ENCODE data around the gene DLGAP4. TPM values are rescaled to one million over a fixed set of nuclear protein-coding genes. Genes with fewer than 3 reads are reported as not detected.
A peak's percentile ranks its signal among the peaks of the same experiment; 100 is the strongest.

DLGAP4 gene
- total RNA-seq (10 to 100 TPM; 15.1 to 92.2 (median 54.0) TPM), polyA plus RNA-seq (10 to 100 TPM; 15.1 to 26.4 (median 21.1) TPM)
- long read RNA-seq, donor 1, partial matches to known transcripts = 0 of 2 reads
- long read RNA-seq, donor 1, other reads (novel, unspliced or antisense) = 0 of 2 reads
- long read RNA-seq, donor 2, transcript DLGAP4-202 (7 exons, 2,392 nt) = major isoform, 6 of 19 reads
- long read RNA-seq, donor 2, partial matches to known transcripts = 11 of 19 reads
- long read RNA-seq, donor 2, other reads (novel, unspliced or antisense) = 0 of 19 reads
- long read RNA-seq, donor 3, partial matches to known transcripts = 0 of 4 reads
- long read RNA-seq, donor 3, other reads (novel, unspliced or antisense) = 0 of 4 reads
- long read RNA-seq, donor 4, partial matches to known transcripts = 0 of 1 reads
- long read RNA-seq, donor 4, other reads (novel, unspliced or antisense) = 0 of 1 reads
- long read RNA-seq, donor 5, partial matches to known transcripts = 13 of 14 reads
- long read RNA-seq, donor 5, other reads (novel, unspliced or antisense) = 0 of 14 reads
- long read RNA-seq, donor 6, transcript DLGAP4-202 (7 exons, 2,392 nt) = major isoform, 7 of 15 reads
- long read RNA-seq, donor 6, partial matches to known transcripts = 6 of 15 reads
- long read RNA-seq, donor 6, other reads (novel, unspliced or antisense) = 0 of 15 reads
- long read RNA-seq, donor 7, partial matches to known transcripts = 43 of 46 reads
- long read RNA-seq, donor 7, other reads (novel, unspliced or antisense) = 0 of 46 reads
- long read RNA-seq, donor 8, partial matches to known transcripts = 8 of 8 reads
- long read RNA-seq, donor 8, other reads (novel, unspliced or antisense) = 0 of 8 reads
- long read RNA-seq, donor 9, partial matches to known transcripts = 6 of 9 reads
- long read RNA-seq, donor 9, other reads (novel, unspliced or antisense) = 0 of 9 reads
- long read RNA-seq, donor 10, partial matches to known transcripts = 0 of 1 reads
- long read RNA-seq, donor 10, other reads (novel, unspliced or antisense) = 0 of 1 reads

- Histone ChIP-seq H3K27me3 (peaks cover 35 to 100% (median 83%) of the 10 kb centered on the region in 3 donors), H3K27ac (no peak within 1 kb of the TSS), H3K9me3 (no peaks in the 10 kb centered on the region), H3K4me3 (peak within 1 kb of the TSS; percentile 34 to 49 (median 44)), H3K4me1 (peaks cover 13 to 19% (median 18%) of the 10 kb centered on the region in 4 donors), H3K36me3 (no peaks in the 10 kb centered on the region)
- TF ChIP-seq EP300 (IDR thresholded peaks at IDR 0.05) (no peak), POLR2A (IDR thresholded peaks at IDR 0.05) (no peak), POLR2AphosphoS5 (IDR thresholded peaks at IDR 0.05) (no peak), CTCF (IDR thresholded peaks at IDR 0.05) (no peak)
- DNase-seq = peak; percentile 17 to 48
- WGBS, 5 donors = 3 to 7% (median 3%) methylated on average over 18 to 90 of the region's 96 CpGs
- intact Hi-C loops (cut with DNase I; ENCODE audit: low total_unique reads) = no loop called here
These were observed at the start of gene DLGAP4 for GRCh38 chr20:36305602-36306551. Gene DLGAP4 (plus strand): TSS chr20:36306339. CDS start chr20:36431718, 125,379 bp downstream.

GRCh38 chr20:36259177-36260061 lies 46.7 kb upstream of the DLGAP4 start:
- WGBS, 5 donors = 50 to 60% (median 55%) methylated on average over 14 to 16 of the region's 16 CpGs
- no peak for DNase-seq

GRCh38 chr20:36260316-36260715 lies 45.8 kb upstream of the DLGAP4 start:
- DNase-seq = no peak
- 58 to 69% (median 64%) methylated on average over 7 of the region's 7 CpGs for whole genome bisulfite sequencing, 5 donors
- Histone ChIP-seq H3K9me3 (no peaks in the 10 kb centered on the region), H3K4me1 (no peaks in the 10 kb centered on the region), H3K36me3 (peaks cover 10 to 26% (median 22%) of the 10 kb centered on the region in 4 donors), H3K27me3 (no peaks in the 10 kb centered on the region), H3K27ac (no peak overlapping the region), H3K4me3 (no peak overlapping the region)
- intact Hi-C loops (cut with DNase I; ENCODE audit: low total_unique reads) = no loop called here
- no peak for TF ChIP-seq POLR2AphosphoS5 (IDR thresholded peaks at IDR 0.05)
- TF ChIP-seq POLR2A (IDR thresholded peaks at IDR 0.05) = no peak
- no peak for TF ChIP-seq CTCF (IDR thresholded peaks at IDR 0.05)
- TF ChIP-seq EP300 (IDR thresholded peaks at IDR 0.05) = no peak

More at GRCh38 chr20:36259177-36260061, 46.7 kb upstream of the DLGAP4 start:
- peaks cover 13 to 35% (median 29%) of the 10 kb centered on the region in 4 donors for H3K36me3 ChIP-seq
- H3K4me1 ChIP-seq = no peaks in the 10 kb centered on the region
- intact Hi-C loops (cut with DNase I; ENCODE audit: low total_unique reads) = no loop called here
- TF ChIP-seq POLR2A (IDR thresholded peaks at IDR 0.05) (no peak), CTCF (IDR thresholded peaks at IDR 0.05) (no peak), EP300 (IDR thresholded peaks at IDR 0.05) (no peak), POLR2AphosphoS5 (IDR thresholded peaks at IDR 0.05) (no peak)
- H3K27ac ChIP-seq = no peak overlapping the region
- H3K9me3 ChIP-seq = no peaks in the 10 kb centered on the region
- H3K27me3 ChIP-seq = no peaks in the 10 kb centered on the region
- H3K4me3 ChIP-seq = no peak overlapping the region

Data from stomach (tissue), 19 donors.